ENCODE measurements around the gene NPW.

DNA sequence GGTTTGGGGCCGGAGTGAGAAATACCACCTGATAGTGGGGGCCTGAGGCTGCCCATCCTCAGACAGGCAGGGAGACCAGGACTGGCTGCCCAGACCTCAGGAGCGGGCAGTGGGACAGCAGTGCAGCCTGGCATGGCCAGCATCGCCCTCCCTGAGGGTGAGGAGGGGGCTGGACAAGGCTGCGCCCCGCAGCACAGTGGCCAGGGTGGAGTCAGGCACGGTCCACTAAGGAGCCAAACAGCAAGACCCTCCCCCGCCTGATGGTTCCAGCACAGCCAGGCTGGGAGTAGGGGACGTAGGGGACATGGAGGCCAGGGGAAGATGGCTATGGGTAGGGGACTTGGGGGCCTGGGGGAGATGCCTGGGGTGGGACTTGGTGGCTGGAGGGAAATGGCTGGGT lies 13.3 kb upstream of the NPW start:
- TF ChIP-seq ZNF384 (IDR thresholded peaks at IDR 0.05; ENCODE audit: low read depth, low read length): no peak
- TF ChIP-seq, protein P1, sequence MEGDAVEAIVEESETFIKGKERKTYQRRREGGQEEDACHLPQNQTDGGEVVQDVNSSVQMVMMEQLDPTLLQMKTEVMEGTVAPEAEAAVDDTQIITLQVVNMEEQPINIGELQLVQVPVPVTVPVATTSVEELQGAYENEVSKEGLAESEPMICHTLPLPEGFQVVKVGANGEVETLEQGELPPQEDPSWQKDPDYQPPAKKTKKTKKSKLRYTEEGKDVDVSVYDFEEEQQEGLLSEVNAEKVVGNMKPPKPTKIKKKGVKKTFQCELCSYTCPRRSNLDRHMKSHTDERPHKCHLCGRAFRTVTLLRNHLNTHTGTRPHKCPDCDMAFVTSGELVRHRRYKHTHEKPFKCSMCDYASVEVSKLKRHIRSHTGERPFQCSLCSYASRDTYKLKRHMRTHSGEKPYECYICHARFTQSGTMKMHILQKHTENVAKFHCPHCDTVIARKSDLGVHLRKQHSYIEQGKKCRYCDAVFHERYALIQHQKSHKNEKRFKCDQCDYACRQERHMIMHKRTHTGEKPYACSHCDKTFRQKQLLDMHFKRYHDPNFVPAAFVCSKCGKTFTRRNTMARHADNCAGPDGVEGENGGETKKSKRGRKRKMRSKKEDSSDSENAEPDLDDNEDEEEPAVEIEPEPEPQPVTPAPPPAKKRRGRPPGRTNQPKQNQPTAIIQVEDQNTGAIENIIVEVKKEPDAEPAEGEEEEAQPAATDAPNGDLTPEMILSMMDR (IDR thresholded peaks at IDR 0.05 in 2 of 3, conservative IDR thresholded peaks at IDR 0.05 in 1 of 3; ENCODE audit: insufficient read depth in 2 of 3, low read depth in 1 of 3, low read length in 3 of 3): no peak
- TF ChIP-seq ZNF707 (CRISPR knock-in tag; conservative IDR thresholded peaks at IDR 0.05): no peak
- TF ChIP-seq, protein P2, sequence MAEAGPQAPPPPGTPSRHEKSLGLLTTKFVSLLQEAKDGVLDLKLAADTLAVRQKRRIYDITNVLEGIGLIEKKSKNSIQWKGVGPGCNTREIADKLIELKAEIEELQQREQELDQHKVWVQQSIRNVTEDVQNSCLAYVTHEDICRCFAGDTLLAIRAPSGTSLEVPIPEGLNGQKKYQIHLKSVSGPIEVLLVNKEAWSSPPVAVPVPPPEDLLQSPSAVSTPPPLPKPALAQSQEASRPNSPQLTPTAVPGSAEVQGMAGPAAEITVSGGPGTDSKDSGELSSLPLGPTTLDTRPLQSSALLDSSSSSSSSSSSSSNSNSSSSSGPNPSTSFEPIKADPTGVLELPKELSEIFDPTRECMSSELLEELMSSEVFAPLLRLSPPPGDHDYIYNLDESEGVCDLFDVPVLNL (CRISPR knock-in tag; IDR thresholded peaks at IDR 0.05; ENCODE audit: low read depth): no peak
- TF ChIP-seq FOXA1 (IDR thresholded peaks at IDR 0.05; ENCODE audit: borderline replicate concordance): no peak
- TF ChIP-seq RCOR1 (IDR thresholded peaks at IDR 0.05; ENCODE audit: borderline replicate concordance in 1 of 2, low read depth in 2 of 2, low read length in 2 of 2): no peak
- TF ChIP-seq MAZ (CRISPR knock-in tag; conservative IDR thresholded peaks at IDR 0.05 in 1 of 2, IDR thresholded peaks at IDR 0.05 in 1 of 2): no peak
- TF ChIP-seq TAF1 (IDR thresholded peaks at IDR 0.05; ENCODE audit: control insufficient read depth, extremely low read depth, insufficient read depth, low read length, severe bottlenecking): no peak
- TF ChIP-seq HMG20A (CRISPR knock-in tag; conservative IDR thresholded peaks at IDR 0.05): no peak

Measured in K562 (cell line).